ENCODE results near the gene GJD4. TPM values are rescaled to one million over a fixed set of nuclear protein-coding genes. Genes with fewer than 3 reads are reported as not detected.

Gene GJD4
- polyA plus RNA-seq, 1 donor = 4.2 TPM

Other genes starting within 250 kb of the GJD4 start
- gene FZD8, start 37.0 kb downstream of the GJD4 start, polyA plus RNA-seq (ENCODE audit: insufficient read length) = 24.5 TPM